Sciatic nerve (tissue), 2 donors: ENCODE measurements around the gene ZNF213. TPM values are rescaled to one million over a fixed set of nuclear protein-coding genes. Genes with fewer than 3 reads are reported as not detected.
A peak's percentile ranks its signal among the peaks of the same experiment; 100 is the strongest.

ENCODE experiments used
- ATAC-seq: fragments of 200-7000 bp; cut with Tn5 transposase; one replicate; pipeline ENCODE4 v1.9.1; 2020; ENCODE audit warnings: mild to moderate bottlenecking, moderate library complexity
- DNase-seq: peaks from one replicate; pipeline ENCODE4 v3.0.0-alpha.2; 2020; ENCODE audit warnings: low spot score
- intact Hi-C: fragments of 100-400 bp; cut with DNase I; formaldehyde crosslinking; loops from one replicate; pipeline ENCODE4 v1.14.2; 2022
- total RNA-seq: library from RNA; stranded (reverse); fragmentation: NEBNext Ultra II Directional; extraction: Animal tissue kit (Norgen Biotek cat#: 25700); gene quantifications from one replicate; pipeline ENCODE4 v1.2.1, GENCODE V29; 2021
- donor health status: DM: no; HTN: no; CAD: no.
- donor health status: DM: no; HTN: no; CAD: no.

The ZNF213 gene
- total RNA-seq, 1 donor from 2014 or later = 9.0 TPM

DNA sequence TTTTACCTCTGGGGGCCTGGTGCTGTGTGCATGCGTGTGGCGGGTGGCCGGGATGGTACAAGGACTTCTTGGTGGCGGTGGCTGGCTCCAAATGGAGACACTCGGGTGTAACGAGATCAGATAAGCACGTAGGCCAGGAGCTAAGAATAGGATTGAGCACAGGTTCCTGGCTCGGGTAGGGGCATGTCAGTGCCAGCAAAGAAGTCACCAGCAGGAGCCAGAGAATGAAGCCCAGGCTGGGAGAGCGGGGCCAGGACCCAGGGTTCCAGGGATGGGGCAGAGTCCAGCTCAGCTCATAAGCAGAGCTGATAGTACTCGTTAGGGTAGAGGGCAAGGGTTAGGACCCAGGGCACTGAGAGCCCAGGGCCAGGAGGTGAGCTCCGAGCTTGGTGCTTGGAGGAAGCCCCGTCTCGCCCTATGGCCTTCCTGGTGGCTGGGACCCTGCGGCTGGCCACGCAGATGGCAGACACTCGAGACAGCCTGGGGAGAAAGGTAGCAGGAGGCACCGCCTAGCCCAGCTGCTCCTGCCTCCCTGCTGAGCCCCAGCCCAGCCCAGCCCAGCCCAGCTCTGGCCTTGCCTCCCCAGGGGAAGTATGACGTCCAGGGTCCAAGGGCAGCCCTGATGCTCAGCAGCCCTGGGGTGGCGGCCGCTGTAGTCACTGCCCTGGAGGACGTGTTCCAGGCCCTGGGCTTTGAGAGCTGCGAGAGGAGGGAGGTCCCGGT, 8.9 kb downstream of the ZNF213 start:
- DNase-seq (no peak), ATAC-seq (no peak)
- intact Hi-C loops = no loop called here

GRCh38 chr16:3144321-3144983, 9.6 kb downstream of the ZNF213 start:
- DNase-seq = no peak
- no peak for ATAC-seq
- intact Hi-C loops = no loop called here

GRCh38 chr16:3145151-3145550, 10.3 kb downstream of the ZNF213 start:
- ATAC-seq = no peak
- intact Hi-C loops = no loop called here
- no peak for DNase-seq

GRCh38 chr16:3145660-3146059, 10.8 kb downstream of the ZNF213 start:
- no peak for DNase-seq
- intact Hi-C loops = no loop called here
- no peak for ATAC-seq

DNA sequence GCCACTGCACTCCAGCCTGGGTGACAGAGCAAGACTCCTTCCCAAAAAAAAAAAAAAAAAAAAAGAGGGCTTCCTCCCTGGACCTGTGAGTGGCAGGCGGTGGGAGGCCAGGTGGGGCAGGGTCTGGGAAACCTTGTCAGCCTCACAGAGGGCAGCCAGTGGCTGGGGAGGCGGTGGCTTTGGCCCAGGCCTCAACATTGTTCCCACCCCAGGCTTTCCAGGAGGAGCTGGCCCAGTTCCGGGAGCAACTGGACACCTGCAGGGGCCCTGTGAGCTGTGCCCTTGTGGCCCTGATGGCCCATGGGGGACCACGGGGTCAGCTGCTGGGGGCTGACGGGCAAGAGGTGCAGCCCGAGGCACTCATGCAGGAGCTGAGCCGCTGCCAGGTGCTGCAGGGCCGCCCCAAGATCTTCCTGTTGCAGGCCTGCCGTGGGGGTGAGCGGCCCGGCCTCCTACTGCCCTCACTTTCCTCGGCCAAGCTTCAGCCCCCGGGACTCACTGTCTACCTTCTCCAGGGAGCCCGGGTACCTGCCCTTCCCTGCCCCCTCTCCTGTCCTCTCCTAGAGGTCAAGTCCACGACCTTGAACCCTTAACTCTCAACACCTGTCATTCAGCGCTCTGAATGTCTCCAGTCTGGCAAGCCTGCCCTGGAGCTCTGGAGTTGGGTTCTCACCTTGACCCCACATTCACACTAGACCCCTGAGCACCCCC, 12.4 kb downstream of the ZNF213 start:
- intact Hi-C loops = no loop called here
- no peak for ATAC-seq
- DNase-seq = no peak

DNA sequence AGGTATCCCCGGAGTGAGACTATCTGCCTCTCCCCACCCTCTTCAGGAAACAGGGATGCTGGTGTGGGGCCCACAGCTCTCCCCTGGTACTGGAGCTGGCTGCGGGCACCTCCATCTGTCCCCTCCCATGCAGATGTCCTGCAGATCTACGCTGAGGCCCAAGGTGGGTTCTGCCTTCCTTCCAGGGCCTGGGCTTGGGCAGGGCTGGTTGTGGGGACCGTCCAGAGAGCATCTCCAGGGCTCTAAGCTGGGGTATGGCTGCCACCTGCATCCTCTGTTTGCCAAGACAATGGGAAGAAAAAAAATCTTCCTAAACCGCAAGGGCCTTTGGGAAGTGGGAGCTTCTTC, 12.9 kb downstream of the ZNF213 start:
- intact Hi-C loops = no loop called here
- ATAC-seq (no peak), DNase-seq (no peak)

DNA sequence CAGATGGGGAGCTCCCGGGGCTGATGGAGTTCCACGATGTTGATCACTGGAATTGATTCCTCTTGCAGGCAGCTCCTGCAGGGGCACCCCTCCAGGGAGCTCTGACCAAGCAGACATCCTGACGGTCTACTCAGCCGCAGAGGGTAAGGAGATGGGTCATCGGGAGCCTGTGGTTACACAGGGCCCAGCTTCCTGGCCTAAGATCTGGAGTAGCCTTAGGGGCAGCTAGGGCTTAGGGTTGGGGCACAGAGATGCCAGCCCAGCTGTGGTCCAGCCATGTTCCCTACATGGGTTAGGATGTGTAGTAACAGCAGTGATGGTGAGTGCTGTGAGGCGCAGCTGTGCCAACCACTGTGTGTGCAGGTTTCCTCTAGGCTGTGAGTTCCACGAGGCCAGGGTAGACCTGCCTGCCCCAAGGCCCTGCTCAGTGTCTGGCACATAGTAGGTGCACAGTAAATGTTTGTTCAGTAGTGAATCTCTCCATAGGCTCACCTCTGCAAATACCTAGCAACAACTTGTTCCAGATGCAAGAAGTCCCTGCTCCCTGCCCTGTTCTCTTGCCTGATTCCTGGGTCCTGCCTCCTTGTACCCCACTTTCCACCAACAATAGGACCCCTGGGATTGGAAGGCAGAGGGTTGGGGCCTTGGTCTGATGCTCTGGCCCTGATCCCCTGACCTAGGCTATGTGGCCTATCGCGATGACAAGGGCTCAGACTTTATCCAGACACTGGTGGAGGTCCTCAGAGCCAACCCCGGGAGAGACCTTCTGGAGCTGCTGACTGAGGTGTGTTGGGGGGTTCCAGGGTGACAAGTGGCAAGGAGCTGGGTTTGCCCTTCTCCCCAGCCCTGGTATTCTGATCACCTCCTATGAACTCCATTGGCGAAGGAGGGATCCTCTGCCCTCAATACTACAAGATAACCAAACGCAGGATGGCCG, 13.7 kb downstream of the ZNF213 start:
- DNase-seq = no peak
- intact Hi-C loops = no loop called here
- no peak for ATAC-seq

- ATAC-seq = no peak
- DNase-seq = no peak
- intact Hi-C loops = no loop called here
Measured at GRCh38 chr16:3149193-3149530, 14.3 kb downstream of the ZNF213 start.

GRCh38 chr16:3149630-3150345, 15.0 kb downstream of the ZNF213 start:
- intact Hi-C loops = no loop called here
- peak; percentile 82 for DNase-seq

GRCh38 chr16:3150346-3151218, 15.8 kb downstream of the ZNF213 start:
- DNase-seq (peak; percentile 97), ATAC-seq (peak; percentile 93)
- intact Hi-C loops = no loop called here

More at GRCh38 chr16:3149630-3150345, 15.0 kb downstream of the ZNF213 start:
- ATAC-seq = peak; percentile 48

- ATAC-seq (no peak), DNase-seq (no peak)
- intact Hi-C loops = no loop called here
Measured at GRCh38 chr16:3152027-3152276, 17.1 kb downstream of the ZNF213 start.

DNA sequence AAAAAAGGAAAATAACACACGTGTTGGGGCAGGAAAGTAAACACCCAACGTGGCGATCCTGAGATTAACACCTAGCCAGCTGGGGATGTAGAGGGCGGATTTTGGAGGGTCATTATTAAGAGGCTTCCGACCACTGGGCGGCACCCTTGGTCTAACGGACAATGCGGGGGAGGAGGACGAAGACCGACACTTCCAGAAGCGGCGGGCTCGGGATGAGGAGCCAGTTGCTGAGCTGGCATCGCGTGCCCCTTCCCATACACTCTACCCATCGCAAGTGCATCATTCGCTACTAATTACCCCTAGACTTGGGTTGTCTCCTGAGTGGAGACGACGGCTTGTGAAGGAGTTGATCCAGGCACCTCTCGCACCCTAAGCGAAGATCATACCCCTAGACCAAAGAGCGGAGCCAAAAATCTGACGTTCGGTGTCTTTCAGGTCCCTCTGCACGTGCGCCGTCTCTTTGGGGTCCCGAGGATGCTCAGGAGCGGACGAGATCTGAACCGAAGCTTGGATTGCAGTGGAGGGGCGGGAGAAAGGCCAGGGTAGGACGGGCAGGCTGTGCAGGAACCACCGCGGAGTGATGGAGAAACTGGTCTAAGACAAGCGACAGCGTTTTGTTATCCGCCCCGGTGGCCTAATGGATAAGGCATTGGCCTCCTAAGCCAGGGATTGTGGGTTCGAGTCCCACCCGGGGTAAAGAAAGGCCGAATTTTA, 17.6 kb downstream of the ZNF213 start:
- ATAC-seq (peak; percentile 75), DNase-seq (peak; percentile 95)

GRCh38 chr16:3152991-3153368, 18.2 kb downstream of the ZNF213 start:
- DNase-seq = no peak
- intact Hi-C loops = no loop called here
- ATAC-seq = no peak

More for the DNA sequence above, 17.6 kb downstream of the ZNF213 start:
- intact Hi-C loops = no loop called here

- DNase-seq = no peak
- intact Hi-C loops = no loop called here
- no peak for ATAC-seq
Measured at GRCh38 chr16:3155181-3155580, 20.4 kb downstream of the ZNF213 start.

DNA sequence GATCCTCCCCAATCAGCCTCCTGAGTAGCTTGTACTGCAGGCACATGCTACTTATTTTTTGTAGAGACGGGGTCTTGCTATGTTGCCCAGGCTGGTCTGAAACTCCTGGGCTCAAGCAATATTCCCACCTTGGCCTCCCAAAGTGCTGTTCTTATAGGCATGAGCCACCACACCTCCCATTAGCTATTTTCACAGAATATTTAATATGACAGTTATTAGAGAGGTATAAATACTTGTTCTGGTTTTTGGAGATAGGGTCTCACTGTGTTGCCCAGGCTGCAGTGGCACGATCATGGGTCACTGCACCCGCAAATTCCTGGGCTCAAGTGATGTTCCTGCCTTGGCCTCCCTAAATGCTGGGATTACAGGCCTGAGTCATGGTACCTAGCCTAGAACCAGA, 21.1 kb downstream of the ZNF213 start:
- DNase-seq (no peak), ATAC-seq (no peak)
- intact Hi-C loops = no loop called here

DNA sequence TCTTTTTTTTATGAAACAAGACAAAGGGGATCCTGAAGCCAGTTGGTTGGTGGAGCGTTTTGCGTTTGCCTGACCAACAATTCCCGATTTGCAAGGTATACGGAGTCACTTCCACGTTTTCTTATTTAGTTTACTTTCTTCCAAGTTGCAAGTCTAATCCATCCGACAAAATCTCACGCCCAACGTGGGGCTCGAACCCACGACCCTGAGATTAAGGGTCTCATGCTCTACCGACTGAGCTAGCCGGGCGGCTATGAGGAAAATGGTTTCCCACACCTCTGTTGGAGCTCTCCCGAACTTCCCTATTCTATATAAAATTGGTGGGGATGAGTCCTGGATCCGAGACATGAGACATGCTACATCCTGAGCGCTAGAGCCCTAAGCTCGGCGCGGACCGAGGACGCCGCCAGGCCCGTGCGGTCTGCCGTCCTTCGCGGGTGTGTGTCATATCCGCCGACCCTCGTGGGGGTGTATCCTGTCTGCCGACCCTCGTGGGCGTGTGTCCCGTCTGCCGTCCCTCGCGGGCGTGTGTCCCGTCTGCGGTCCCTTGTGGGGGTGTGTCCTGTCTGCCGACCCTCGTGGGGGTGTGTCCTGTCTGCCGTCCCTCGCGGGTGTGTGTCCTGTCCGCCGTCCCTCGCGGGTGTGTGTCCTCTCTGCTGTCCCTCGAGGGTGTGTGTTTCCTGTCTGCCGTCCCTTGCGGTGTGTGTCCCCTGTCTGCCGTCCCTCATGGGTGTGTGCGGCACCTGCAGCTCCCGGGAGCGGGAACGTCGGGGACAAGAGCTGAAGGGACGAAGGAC, 22.6 kb downstream of the ZNF213 start:
- DNase-seq (peak; percentile 82), ATAC-seq (peak; percentile 29)
- intact Hi-C loops = no loop called here

DNA sequence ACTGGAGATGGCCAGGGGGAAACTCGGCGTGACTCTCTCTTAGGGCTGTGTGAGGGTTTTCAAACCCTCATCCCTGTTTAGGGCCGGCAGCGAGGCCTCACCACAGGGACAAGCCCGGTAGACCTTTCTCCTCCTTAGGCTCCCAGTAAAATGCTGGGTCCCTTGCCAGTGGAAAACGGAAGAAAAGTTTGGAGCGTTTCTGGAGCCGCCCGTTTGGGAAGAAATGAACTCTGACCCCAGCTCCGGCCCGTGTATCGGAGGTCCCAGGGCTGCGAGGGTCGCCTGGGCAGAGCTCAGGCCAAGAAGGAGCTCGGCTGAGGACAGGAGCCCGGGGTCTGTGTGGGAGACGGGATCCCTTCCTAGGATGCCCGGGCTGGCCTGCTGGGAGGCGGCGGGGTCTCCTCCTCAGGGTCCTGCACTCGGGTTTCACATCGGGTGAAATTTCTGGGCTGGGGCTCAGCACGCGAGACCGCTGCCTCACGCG, 23.2 kb downstream of the ZNF213 start:
- peak; percentile 66 for DNase-seq
- intact Hi-C loops = no loop called here

More for the DNA sequence above, 23.2 kb downstream of the ZNF213 start:
- ATAC-seq = peak; percentile 36
